ENCODE data around the gene QKI. TPM values are rescaled to one million over a fixed set of nuclear protein-coding genes. Genes with fewer than 3 reads are reported as not detected.
"Not testable (repeated sequence)": the region's sequence is repeated elsewhere in the genome, so short reads cannot be mapped to it uniquely, and the experiment has no call there.

The QKI gene
- 88.9 and 102 TPM in 2 replicates for total RNA-seq (2014; rRNA removed; shearing (Covaris generic))
- 28.4 and 60.6 TPM in 2 replicates for polyA plus RNA-seq (2014; cell fraction: nucleus; rRNA removed)

GRCh38 chr6:163414117-163414945, at the start of gene QKI:
Gene QKI (plus strand): TSS chr6:163414718. CDS start chr6:163415194, 476 bp downstream.
- DNase-seq (ENCODE audit: extremely low read depth, low read depth), result peak; percentile 63

DNA sequence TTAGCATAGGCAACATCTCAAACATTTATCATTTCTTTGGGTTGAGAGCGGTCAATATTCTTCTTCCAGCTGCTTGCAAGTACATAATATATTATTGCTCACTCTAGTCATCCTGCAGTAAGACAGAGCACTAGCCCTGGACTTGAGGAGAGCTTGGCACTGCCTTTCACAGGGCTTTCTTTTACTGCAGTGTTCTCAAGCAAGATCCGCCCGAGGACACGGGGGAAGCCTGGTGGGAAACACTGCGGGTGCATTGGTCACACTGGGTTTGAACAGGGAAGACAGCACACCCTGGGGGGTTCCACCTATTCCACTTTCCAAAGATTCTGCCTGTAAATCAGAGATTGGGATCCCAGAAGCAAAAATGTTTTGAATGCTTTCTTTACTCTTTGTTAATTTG, 48.2 kb upstream of the QKI start:
- no peak for DNase-seq (ENCODE audit: extremely low read depth, low read depth)

DNA sequence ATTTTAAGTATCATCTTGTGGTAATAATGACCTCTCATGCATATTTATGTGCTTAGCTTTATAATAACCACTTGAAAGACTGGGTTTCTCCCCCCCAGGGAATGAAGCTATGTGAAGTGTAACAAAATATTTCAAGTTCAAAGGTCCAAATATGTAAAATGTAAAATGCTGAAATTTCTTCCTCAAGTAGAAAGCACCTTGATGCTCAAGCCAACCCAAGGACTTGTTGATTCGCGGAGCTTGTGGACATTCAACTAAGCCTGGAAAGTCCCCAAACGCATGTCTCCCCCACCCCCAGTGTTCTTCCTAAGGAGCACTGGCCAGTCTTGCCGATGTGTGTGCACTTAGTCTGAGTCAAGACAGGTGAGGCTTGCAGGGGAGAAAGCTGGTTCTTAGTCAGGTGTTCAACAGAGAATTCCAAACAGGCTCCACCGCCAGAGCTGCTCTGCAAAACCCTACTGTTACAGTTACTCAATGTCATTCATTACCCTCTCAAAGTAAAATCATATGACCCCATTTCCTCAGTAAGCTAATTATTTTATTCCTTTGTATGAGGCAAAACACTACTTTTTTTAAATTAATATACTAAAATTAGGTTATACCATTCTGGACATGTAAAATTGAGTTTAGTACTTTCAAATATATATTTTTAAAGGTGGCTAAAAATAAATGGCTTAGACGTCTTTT, 46.9 kb upstream of the QKI start:
- no peak for DNase-seq (ENCODE audit: extremely low read depth, low read depth)

DNA sequence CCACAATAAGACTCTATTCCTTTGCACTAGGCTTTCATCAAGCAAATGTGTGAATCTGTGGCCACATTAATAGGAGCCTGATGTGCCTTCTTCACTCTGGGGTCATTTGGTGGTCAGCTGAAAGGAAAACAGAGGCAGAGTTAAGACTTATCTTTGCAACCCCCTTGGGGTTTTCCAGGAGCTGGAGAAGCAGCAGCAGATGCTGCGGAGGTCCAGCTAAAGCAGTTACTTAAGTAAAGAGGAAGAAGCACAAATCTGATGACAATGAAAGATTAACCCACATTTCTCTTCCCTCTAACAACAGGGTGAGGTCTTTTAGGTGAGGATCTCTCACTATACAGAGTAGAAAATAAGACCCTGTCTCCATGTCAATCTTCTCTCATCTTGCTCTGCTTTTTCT, 45.4 kb upstream of the QKI start:
- DNase-seq (ENCODE audit: extremely low read depth, low read depth), result no peak

DNA sequence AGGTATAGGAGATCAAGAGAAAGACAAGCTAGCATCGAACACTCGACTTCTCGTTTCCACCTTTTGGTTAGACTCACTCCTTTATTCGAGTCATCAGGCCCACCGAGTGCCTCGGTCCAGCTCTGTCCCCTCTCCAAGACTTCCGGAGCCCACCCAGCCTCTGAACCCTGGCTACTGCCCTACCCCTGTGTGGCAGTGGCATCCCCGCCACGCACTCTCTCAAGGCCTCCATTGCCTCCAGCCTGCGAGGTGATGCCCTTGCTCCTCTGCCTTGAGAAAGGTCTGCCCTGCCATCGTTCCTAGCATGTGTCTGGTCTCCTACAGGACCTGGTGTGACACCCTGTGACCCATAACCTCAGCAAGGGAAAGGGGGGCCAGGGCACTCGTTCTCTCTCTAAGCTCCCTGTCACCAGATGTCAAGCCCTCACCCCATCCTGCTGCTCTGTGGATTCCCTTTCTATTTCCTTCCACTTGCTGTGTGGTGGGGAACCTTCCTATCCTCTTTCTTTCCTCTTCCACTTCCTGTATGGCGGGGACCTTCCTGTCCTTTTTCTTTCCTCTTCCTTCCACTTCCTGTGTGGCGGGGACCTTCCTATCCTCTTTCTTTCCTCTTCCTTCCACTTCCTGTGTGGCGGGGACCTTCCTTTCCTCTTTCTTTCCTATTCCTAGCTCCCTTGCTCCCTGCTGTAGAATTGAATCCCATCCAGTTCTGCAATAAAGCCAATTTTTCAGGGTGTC, 44.7 kb upstream of the QKI start:
- no peak for DNase-seq (ENCODE audit: extremely low read depth, low read depth)

- no peak for DNase-seq (ENCODE audit: extremely low read depth, low read depth)
Observed at GRCh38 chr6:163370464-163371117, 43.9 kb upstream of the QKI start.

GRCh38 chr6:163371129-163371528, 43.4 kb upstream of the QKI start:
- DNase-seq (ENCODE audit: extremely low read depth, low read depth), result no peak

DNA sequence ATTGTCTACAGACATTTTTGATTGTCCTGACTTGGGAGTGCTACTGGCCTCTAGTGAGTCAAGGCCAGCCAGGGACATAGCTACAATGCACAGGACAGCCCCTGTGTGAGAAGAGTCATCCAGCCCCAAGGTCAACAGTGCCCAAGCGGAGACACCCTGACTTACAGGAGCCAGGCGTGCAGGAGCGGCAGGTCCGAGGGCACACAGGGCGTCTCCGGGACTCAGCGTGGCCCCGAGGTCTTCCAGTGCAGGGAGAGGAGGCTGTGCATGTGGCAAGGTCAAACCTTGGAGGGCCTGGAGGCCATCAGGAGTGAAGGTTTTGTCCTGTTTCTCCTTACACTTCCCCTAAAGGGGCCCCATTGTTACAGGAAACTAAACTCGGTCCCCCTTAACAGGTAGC, 41.3 kb upstream of the QKI start:
- no peak for DNase-seq (ENCODE audit: extremely low read depth, low read depth)

- no peak for DNase-seq (ENCODE audit: extremely low read depth, low read depth)
Observed at GRCh38 chr6:163375361-163375760, 39.2 kb upstream of the QKI start.

- DNase-seq (ENCODE audit: extremely low read depth, low read depth), result no peak
Observed at GRCh38 chr6:163376187-163376586, 38.3 kb upstream of the QKI start.

DNA sequence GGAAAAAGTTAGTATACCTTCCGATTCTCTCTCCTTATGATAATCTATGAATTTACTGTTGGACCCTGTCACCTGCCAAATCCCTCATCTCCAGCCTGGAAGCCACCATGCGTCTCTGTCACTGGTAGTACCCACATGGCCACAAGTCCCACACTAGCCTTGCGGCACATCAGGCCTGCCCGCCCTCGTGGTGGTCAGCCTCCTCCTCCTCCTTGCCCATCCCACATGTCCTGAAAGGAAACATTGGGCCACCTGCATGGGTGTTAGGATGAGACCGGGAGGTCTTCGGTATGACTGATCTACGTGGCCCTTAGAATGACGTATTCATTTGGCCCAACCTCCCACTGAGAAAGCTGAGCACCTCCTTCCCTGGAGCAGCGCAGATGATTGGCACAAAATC, 37.0 kb upstream of the QKI start:
- DNase-seq (ENCODE audit: extremely low read depth, low read depth), result no peak

DNA sequence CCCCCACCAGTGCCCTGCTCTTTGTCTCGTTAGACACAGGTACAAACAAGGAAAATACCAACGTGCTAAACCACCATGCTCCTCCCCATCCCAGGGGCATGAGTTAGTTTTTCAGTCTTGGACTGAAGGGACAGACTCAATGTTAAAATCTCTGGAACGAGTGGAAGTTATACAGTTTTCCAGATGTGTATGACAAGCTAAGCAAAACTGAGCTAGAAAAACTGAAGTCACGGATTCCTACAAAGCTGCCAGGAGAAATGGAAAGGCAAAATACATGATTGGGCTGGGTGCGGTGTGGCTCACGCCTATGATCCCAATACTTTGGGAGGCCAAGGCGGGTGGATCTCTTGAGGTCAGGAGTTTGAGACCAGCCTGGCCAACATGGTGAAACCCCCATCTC, 34.3 kb upstream of the QKI start:
- DNase-seq (ENCODE audit: extremely low read depth, low read depth), result no peak

- no peak for DNase-seq (ENCODE audit: extremely low read depth, low read depth)
Observed at GRCh38 chr6:163381118-163381756, 33.3 kb upstream of the QKI start.

DNA sequence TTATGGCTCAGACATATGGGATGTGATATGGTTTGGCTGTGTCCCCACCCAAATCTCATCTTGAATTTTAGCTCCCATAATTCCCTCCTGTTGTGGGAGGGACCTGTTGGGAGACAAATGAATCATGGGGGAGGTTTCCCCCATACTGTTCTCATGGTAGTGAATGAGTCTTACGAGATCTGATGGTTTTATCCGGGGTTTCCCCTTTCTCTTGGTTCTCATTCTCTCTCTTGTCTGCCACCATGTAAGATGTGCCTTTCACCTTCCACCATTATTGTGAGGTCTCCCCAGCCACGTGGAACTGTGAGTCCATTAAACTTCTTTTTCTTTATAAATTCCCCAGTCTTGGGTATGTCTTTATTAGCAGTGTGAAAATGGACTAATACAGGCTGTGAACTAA, 31.1 kb upstream of the QKI start:
- not testable (repeated sequence) for DNase-seq (ENCODE audit: extremely low read depth, low read depth)

DNA sequence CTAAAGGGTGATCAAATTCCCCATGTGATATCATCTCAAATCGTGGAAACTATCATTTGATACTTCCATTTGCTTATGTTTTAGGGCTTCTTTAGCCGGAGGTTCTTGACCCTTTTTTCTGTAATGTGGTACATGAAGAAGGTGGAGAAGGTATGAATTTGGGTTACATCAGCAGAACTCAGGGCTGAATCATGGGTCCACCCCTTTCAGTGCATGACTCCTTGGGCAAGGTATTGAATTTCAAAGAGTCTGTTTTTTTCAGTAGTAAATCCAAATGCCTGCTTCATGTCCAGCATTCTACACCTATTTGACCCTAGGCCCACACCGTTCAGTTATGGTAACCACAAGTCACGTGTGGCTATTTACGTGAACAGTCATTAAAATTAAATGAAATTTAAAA, 30.6 kb upstream of the QKI start:
- no peak for DNase-seq (ENCODE audit: extremely low read depth, low read depth)

DNA sequence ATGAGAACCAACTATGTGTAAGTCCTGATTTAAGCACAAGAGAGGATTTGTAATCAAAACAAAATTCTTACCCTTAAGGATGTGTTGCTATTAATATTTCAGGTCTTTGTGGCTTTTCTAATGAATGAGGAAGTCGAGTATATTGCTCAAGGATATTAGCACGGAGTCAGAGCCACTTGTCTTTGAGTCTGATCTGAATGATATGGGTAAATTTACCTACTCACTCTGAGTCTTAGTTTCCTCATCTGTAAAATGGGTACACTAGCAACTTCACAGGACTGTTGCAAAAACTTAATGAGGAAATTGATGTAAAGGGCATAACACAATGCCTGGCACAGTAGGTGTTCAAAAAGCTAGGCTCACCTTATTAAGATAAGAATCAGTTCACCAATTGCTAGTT, 30.0 kb upstream of the QKI start:
- no peak for DNase-seq (ENCODE audit: extremely low read depth, low read depth)

DNA sequence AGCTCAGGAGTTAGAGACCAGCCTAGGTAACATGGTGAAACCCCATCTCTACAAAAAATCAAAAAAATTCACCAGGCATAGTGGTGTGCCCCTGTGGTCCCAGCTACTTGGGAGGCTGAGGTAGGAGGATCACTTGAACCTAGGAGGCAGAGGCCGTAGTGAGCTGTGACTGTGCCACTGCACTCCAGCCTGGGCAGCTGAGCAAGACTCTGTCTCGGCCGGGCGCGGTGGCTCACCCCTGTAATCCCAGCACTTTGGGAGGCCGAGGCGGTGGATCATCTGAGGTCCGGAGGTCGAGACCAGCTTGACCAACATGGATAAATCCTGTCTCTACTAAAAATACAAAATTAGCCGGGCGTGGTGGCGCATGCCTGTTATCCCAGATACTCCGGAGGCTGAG, 29.0 kb upstream of the QKI start:
- DNase-seq (ENCODE audit: extremely low read depth, low read depth), result not testable (repeated sequence)

- DNase-seq (ENCODE audit: extremely low read depth, low read depth), result no peak
Observed at GRCh38 chr6:163386329-163386908, 28.1 kb upstream of the QKI start.

DNA sequence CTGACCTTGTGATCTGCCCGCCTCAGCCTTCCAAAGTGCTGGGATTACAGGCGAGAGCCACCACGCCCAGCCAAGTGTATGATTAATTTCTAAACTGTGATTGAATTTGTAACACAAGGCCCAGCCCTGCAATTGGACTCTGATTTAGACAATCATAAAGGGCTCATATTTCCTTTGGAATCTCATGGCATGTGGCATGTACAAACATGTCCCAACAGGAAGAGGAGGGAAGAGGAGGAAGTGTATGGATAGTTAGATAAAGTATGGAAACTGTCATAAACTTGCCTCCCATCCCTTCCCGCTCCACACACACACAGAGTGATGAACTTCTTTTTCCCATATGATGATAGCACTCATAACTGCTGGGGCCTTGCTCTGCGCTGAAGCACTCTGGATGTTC, 27.2 kb upstream of the QKI start:
- DNase-seq (ENCODE audit: extremely low read depth, low read depth), result no peak

DNA sequence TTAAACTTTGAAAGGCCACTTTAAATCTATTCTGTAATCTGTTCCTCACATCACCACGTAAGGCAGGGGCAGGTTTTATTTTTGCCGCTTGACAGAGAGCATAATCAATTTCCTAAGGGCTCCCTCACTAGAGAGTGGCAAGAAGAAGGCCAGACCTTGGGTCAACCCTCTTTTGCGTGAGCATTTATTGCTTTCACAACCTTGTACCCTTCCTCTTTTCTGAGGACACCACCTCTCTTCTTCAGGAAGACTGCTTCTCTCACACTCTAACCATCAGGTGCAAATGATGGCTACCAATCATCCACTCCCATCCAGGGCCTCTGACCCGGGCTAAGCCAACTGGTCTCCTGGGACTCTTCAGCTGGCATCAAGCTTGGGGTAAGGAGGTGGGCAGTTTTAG, 25.2 kb upstream of the QKI start:
- no peak for DNase-seq (ENCODE audit: extremely low read depth, low read depth)
